GM21526 (cell line): ENCODE results near the gene HP1BP3.
"Not testable (repeated sequence)": the region's sequence is repeated elsewhere in the genome, so short reads cannot be mapped to it uniquely, and the experiment has no call there.

Experiments used
- ATAC-seq: cut with Tn5 transposase; IDR thresholded peaks from one replicate; pipeline ENCODE4 v1.9.1; 2021; ENCODE audit warnings: moderate library complexity; ENCODE audit not compliant: unreplicated experiment, low FRiP score

Gene HP1BP3, protein sequence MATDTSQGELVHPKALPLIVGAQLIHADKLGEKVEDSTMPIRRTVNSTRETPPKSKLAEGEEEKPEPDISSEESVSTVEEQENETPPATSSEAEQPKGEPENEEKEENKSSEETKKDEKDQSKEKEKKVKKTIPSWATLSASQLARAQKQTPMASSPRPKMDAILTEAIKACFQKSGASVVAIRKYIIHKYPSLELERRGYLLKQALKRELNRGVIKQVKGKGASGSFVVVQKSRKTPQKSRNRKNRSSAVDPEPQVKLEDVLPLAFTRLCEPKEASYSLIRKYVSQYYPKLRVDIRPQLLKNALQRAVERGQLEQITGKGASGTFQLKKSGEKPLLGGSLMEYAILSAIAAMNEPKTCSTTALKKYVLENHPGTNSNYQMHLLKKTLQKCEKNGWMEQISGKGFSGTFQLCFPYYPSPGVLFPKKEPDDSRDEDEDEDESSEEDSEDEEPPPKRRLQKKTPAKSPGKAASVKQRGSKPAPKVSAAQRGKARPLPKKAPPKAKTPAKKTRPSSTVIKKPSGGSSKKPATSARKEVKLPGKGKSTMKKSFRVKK

GRCh38 chr1:20787029-20787839, at the start of gene HP1BP3:
TSS of gene HP1BP3 (minus strand) at chr1:20787307. CDS start at chr1:20780440, 6,867 bp downstream.
- ATAC-seq = peak; percentile 46

DNA sequence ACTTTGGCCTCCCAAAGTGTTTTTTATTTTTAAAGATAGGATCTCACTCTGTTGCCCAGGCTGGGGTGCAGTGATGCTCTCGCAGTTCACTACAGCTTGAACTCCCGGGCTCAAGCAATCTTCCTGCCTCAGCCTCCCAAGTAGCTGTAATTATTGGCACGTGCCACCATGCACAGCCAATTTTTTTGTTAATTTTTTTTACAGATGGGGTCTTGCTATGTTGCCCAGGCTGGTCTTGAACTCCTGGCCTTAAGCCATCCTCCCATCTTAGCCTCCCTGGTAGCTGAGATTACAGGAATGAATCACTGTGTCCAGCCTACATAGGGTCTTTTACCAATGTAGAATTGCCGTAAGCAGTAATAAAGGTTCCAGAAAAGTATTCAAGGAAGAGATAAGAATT, 49.1 kb upstream of the HP1BP3 start:
- no peak for ATAC-seq

- no peak for ATAC-seq
Observed at GRCh38 chr1:20834780-20835179, 47.7 kb upstream of the HP1BP3 start.

DNA sequence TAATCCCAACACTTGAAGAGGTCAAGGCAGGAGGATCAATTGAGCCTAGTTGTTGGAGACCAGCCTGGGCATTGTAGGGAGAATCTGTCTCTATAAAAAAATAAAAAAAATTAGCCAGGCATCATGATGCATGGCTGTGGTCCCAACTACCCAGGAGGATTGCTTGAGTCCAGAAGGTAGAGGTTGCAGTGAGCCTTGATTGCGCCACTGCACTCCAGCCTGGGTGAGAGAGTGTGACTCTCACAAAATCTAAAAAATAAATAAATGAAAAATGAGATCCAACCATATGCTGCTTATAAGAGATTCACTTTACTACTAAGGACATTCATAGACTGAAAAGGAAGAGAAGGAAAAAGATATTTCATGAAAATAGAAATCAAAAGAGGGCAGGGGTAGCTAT, 47.1 kb upstream of the HP1BP3 start:
- ATAC-seq = no peak

- ATAC-seq = no peak
Observed at GRCh38 chr1:20830378-20830777, 43.3 kb upstream of the HP1BP3 start.

DNA sequence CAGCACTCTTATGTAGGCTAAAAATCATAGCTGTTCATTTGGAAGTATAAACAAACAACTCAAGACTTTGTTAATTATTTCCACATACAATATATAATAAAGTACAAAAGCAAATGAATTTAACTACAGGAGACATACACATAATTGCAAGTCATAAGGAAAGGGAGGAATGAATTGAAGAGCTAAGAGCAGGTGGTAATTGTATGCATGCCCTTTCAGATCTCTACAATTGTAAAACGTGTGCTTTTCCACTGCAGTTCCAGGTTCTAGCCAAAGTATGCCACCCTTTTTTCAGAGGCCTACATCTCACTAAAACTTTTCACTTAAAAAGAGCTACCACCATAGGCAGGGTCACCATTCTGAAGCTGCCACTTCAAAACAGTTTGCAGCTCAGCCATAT, 42.8 kb upstream of the HP1BP3 start:
- no peak for ATAC-seq

GRCh38 chr1:20829531-20829930, 42.4 kb upstream of the HP1BP3 start:
- ATAC-seq = no peak

DNA sequence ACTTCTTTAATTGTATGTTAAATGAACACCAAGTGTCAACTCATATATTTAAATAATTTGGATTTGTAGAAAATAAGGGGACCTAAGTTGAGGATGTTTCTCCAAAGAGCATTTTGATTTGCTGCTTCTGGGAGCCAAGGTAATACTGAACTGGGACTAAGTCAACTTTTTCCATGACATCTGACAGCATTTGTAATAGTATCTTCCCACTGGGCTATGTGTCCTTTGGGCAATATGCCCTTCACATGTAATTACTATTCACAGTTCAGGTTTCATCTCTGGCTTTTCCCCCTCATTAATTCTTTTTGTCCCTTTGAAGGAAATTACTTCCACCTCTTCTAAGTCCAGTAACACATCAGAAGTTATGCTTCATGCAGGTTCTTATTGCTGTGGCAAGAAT, 36.7 kb upstream of the HP1BP3 start:
- ATAC-seq = no peak

GRCh38 chr1:20821466-20821865, 34.4 kb upstream of the HP1BP3 start:
- no peak for ATAC-seq

DNA sequence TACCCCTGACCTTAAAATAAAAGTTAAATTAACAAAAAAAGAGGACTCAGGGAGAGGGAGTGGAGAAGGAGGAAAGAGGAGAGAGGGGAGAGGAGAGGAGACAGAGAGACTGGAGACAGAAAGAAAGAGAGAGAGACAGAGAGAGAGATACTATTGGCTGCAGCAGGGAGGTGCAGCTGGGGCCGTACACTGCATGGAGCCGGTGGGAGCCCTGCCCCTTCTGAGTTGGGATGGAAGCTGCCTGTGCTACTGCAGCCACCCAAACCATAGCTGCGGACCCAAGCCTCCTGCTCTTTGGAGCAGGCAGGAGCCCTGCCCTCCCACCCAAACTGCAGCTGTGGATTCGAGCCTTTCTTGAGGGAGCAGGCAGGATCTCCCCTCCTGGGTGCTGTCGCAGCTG, 32.7 kb upstream of the HP1BP3 start:
- ATAC-seq = no peak

- no peak for ATAC-seq
Observed at GRCh38 chr1:20814534-20814871, 27.4 kb upstream of the HP1BP3 start.

- no peak for ATAC-seq
Observed at GRCh38 chr1:20811916-20812315, 24.8 kb upstream of the HP1BP3 start.

DNA sequence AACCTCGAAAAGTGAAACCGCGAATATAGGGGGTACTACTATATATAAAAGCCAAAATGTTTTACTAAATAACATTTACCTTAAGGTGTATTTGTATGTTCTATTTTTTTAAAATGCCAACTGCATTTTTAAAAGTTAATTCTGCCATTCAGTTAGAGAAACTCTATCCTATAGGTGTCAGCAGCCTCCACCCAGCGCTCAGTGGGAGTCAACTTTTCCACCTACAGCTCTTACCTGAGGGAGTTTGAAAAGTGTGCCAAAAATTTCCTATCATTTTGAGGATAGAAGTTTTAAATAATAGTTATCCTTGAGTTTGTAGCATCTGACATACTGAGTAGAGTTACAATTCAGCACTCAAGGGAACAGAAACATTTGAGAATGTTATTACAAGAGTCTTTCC, 6.1 kb upstream of the HP1BP3 start:
- no peak for ATAC-seq

- ATAC-seq = no peak
Observed at GRCh38 chr1:20792196-20792595, 5.1 kb upstream of the HP1BP3 start.

- no peak for ATAC-seq
Observed at GRCh38 chr1:20790785-20791184, 3.7 kb upstream of the HP1BP3 start.

- ATAC-seq = not testable (repeated sequence)
Observed at GRCh38 chr1:20789598-20789997, 2.5 kb upstream of the HP1BP3 start.

DNA sequence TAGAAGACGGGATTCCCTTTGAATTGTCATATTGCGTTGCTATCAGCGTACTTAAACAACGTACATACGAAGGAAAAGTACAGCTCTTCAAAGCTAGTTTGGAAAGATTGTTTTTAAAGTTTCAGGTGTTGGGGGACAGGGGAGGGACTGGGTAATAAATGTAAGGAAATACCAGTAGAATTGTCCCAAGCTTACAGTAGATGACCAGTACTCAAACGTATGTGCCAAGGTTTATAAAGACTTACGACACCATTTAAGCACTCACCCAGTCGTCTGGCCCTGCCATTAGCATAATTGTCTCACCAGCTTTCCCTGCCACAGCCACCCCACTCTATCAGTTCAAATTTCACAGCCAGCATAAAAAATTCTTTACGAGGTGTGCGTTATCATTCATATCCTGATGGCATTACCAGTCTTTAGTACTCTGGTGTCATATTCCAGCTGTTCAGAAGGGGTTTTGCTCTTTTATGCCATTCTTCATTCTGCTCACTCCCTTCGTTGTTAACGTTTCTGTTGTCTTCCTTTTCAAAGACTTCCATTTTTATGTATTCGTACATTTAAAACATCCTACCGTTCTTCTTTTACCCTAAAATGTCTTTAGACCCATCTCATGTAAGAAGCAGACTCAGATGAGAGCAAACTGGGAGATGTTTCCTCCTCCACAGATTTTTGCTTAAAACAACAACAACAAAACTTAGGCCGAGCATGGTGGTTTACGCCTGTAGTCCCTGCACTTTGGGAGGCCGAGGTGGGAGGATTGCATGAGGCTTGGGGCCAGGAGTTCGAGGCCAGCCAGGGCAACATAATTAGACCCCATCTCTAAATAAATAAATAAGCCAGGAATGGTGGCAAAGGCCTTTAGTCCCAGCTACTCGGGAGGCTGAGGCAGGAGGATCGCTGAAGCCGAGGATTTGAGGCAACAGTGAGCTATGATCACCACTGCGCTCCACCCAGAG, 1.0 kb upstream of the HP1BP3 start:
- no peak for ATAC-seq

DNA sequence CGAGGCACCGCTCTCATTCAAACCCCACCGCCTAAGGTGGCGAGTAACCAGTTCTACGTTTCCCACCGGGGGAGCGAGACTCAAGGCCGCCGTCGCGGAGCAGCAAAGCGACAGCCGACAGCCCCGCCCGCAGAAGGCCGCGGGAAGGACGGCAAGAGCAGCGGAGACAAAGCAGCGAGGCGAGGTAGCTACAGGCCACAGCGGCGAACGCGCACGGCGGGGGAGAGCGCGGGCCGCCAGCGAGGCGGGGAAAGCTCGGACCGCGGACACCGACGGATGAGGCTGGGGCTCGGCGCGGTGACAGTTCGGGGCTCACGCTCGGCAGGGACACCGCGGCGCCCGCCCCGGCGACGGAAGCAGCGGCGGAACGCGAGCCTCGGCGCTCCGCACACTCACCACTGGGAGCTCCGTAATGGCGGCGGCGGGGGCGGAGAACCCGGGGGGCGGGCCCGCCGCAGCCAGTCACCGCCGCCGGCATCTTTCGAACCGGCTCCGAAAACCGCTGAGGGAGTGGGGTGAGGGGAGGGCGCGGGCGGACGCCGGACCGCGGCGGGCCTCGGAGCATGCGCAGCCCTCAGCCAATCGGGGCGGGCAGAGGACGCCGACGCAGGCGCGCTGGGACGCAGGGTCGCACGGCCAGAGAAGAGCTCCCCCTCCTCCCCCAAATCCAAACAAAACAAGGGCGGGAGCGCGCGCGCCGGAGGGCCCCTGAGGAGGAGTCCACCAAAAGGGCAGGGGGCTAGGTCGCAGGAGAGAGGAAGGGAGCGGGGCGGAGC, 666 bp downstream of the HP1BP3 start:
- ATAC-seq = peak; percentile 63

- peak; percentile 5 for ATAC-seq
Observed at GRCh38 chr1:20785907-20786252, 1.2 kb downstream of the HP1BP3 start.

GRCh38 chr1:20775700-20776099, 11.4 kb downstream of the HP1BP3 start:
- no peak for ATAC-seq
